NCI-H1694 (cell line): ENCODE measurements around the gene ATXN7.

ENCODE experiments used
- DNase-seq: peaks from one replicate; lab custom pipeline; 2025; lab: John Stamatoyannopoulos, UW

The ATXN7 gene

DNA sequence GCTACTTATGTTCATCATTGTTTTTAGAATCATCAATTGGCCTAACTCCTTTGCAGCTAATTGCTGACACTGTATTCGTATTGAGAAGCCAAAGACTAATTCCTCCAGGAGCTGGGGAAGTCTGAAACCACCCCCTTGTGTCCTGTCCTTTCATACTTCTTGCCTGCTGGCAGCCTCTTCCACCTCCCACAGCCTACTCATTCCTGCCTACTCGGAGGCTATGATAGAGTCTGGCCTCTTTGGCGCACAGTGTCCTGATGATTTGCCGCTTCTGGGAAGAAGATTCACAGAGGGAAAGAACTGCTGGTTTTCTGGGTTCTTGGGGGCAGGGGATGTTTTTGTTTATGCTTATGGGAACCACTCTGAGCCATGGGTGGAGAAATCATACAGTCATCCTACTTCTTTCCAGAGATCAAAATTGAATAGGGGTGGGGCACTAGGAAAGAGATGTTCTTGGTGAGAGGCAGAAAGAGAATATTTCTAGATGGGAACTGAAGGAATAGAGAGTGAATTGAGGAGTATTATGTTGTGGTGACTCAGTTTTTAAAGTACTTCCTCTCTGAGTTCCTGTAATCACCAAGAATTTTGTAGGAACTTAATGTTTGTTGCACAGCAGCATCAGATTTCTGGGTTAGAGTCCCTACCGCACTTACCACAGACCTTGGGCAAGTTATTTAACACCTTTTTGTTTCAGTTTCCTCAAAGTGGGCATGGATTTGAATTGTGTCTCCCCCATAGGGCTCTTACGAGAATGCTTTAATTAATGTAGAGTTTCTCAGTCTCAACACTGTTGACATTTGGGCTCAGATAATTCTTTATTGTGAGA is 70.6 kb downstream of the ATXN7 start:
- DNase-seq: no peak

GRCh38 chr3:63936925-63937324 is 73.3 kb downstream of the ATXN7 start:
- DNase-seq: no peak

DNA sequence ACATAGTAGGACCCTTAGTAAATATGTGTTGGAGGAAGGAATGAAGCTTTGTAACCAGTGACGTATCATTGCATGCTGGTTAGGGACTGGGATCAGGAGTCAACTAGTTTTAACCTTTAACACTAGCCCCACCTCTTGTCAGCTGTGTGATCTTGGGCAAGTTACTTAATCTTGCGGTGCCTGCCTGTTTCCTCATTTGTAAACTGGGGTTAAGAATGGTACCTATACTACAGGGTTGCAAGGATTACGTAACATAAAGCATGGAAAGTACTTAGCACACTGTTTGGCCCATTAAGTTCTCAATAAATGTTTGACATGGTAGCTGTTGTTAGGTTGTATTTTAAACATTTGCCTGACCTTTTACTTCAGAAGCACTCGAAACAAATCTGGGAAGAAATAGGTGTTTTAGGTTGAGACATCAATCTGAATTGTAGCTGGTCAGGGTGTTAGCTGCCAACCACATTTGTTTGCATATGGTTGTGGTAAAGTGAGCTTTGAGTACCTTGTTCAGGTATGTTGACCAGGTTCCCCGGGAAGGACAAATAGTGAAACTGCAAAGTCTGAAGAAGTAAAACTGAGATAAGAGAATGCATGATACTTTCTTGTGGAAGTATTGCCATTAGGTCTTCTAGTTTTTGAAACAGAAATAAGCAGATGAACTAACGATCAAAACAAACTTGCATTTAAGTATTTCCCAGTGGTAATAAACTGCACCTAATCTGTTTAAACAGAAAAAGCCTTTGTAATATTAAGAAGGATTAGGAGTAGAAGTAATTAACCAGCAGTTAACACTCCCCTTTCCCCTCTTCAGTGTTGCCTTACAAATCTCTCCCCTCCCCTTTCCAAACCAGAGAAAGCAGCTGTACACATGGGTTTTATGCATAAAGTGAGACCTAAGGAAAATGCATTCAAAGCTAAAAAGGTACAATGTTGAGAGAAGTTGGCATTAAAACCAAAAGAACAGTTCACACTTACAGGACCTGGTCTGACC is 74.3 kb downstream of the ATXN7 start:
- no peak for DNase-seq

DNA sequence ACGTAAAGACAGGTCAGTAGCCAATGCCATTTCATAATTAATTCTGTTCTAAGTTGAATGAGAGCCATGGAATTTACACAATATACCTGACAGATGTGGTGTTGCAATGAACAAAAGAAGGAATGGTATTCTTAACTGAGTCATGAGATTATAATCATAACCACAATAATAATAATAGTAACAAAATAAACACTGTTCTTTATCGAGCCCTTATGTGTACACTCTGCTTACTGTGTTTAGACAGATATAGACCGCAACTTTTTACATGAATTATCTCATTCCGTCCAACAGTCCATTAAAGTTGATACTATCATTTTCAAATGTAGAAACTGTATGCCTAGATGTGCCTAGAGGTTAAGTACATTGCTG is 76.7 kb downstream of the ATXN7 start:
- DNase-seq: no peak

DNA sequence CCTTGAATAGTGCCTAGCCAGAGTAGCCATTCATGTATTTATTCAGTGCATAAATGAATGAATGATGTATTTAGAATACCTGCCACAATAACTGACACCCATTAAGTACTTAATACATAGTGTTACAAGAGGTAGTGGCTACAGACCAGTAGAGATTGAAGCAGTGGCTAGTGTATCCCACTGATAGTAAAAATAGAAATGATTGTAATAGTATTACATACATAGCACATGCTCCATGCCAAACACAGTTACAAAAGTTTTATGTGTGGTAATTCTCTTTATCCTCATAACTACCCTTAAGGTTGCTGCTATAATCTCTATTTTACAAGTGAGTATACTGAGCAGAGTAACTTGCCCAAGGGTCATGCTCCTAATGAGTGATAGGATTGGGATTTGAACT is 78.9 kb downstream of the ATXN7 start:
- no peak for DNase-seq

- no peak for DNase-seq
These were observed 80.0 kb downstream of the ATXN7 start for GRCh38 chr3:63943678-63944077.

- DNase-seq: no peak
These were observed 82.0 kb downstream of the ATXN7 start for GRCh38 chr3:63945558-63946096.

DNA sequence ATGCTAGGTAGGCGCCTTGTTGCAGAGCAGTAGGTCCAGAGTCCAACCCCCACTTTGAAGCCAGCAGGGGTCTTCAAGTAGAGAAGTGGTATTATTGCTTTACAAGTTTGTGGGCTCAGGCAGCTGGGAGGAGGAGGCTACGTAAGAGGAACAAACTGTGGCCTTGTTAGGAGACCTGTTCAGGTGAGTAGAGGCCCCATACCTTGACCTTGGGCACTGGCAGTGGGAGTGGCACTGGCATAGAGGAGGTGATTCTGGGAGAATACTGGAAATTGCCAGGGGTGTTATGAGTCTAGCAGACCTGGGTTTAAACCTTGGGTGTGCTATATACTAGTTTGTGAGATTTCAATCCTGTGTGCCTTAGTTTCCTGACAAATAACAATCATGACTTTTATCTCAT is 83.1 kb downstream of the ATXN7 start:
- no peak for DNase-seq

DNA sequence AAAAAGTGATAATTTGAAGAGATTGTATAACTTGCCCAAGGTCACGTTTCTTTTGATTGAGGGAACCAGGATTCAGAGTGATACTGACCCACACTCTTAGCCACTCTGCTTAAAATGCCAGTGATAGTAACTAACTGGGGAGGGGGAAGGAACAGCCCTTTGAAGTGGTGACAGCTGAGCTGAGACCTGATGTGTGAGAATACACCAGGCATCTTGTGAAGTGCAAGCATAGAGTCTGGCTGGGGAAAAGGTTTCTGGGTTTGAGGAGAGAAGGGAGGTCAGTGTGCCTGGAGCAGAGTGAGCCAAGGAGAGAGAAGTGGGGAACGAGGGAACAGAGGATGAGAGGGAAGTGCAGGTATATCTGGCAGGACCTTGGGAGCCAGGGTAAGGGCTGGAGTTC is 83.9 kb downstream of the ATXN7 start:
- DNase-seq: no peak

GRCh38 chr3:63949005-63949404 is 85.3 kb downstream of the ATXN7 start:
- no peak for DNase-seq

GRCh38 chr3:63950698-63951097 is 87.0 kb downstream of the ATXN7 start:
- no peak for DNase-seq

- DNase-seq: no peak
These were observed 88.0 kb downstream of the ATXN7 start for GRCh38 chr3:63951492-63952247.

- DNase-seq: no peak
These were observed 88.6 kb downstream of the ATXN7 start for GRCh38 chr3:63952248-63952594.

GRCh38 chr3:63954182-63954581 is 90.5 kb downstream of the ATXN7 start:
- no peak for DNase-seq

DNA sequence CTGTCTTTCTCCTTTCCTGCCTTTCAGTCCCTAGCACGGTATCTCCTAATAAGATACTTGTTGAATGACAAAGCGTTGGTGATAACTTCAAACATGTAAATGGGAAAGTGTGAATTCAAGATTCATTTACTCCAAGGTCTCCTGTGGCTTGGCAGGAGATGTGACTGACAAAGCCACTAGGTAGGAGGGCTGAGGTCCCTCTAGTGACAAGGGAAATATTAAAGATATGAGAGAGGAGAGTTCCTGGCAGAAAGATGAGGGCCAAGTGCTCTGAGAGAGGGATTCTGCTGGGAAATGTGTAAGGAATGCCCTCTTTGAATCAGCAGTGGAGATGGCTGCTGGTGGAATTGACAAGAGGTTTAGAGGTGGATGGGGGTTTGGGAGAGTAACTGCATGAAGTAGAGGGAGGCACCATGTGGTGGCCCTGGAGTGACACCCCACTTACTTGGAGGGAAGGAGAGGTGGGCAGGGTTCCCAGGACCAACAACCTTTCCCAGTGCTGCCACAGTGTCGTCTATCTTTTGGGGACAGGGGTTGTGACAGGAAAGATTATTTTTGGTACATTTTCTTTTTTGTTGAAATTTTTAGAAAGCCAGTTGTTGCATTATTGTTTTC is 91.5 kb downstream of the ATXN7 start:
- DNase-seq: no peak

GRCh38 chr3:63955830-63956545 is 92.3 kb downstream of the ATXN7 start:
- DNase-seq: no peak

GRCh38 chr3:63959146-63959545 is 95.5 kb downstream of the ATXN7 start:
- no peak for DNase-seq

GRCh38 chr3:63960048-63960711 is 96.5 kb downstream of the ATXN7 start:
- no peak for DNase-seq

- no peak for DNase-seq
These were observed 98.2 kb downstream of the ATXN7 start for GRCh38 chr3:63961891-63962290.

- no peak for DNase-seq
These were observed 99.8 kb downstream of the ATXN7 start for GRCh38 chr3:63963496-63963895.
